DOHH2 (cell line): Measurements from ENCODE around the gene RNF20.

Experiments
- EZH2phosphoT487 ChIP-seq: fragments of 200-600 bp; sonication (generic); IDR thresholded peaks from 2 replicates; pipeline ENCODE4 v1.6.1; 2017; ENCODE audit warnings: borderline replicate concordance, mild to moderate bottlenecking, antibody characterized with exemption, low read length, moderate library complexity, mixed read lengths
- TF ChIP-seq, protein P1 (sequence below): fragments of 200-600 bp; sonication (generic); IDR thresholded peaks from one replicate; pipeline ENCODE4 v1.5.1; 2014; ENCODE audit warnings: antibody characterized with exemption, mild to moderate bottlenecking, low read depth, low read length; ENCODE audit not compliant: poor library complexity, severe bottlenecking

GRCh38 chr9:101487443-101487840, 46.2 kb upstream of the RNF20 start:
- TF ChIP-seq, protein P1, sequence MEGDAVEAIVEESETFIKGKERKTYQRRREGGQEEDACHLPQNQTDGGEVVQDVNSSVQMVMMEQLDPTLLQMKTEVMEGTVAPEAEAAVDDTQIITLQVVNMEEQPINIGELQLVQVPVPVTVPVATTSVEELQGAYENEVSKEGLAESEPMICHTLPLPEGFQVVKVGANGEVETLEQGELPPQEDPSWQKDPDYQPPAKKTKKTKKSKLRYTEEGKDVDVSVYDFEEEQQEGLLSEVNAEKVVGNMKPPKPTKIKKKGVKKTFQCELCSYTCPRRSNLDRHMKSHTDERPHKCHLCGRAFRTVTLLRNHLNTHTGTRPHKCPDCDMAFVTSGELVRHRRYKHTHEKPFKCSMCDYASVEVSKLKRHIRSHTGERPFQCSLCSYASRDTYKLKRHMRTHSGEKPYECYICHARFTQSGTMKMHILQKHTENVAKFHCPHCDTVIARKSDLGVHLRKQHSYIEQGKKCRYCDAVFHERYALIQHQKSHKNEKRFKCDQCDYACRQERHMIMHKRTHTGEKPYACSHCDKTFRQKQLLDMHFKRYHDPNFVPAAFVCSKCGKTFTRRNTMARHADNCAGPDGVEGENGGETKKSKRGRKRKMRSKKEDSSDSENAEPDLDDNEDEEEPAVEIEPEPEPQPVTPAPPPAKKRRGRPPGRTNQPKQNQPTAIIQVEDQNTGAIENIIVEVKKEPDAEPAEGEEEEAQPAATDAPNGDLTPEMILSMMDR, result no peak
- TF ChIP-seq EZH2phosphoT487, result no peak
